ENCODE results near the gene IER3. TPM values are rescaled to one million over a fixed set of nuclear protein-coding genes. Genes with fewer than 3 reads are reported as not detected.

Gene IER3
- polyA plus RNA-seq, 1 of the 3 experiments (the other 2 are of a cell fraction) = 12.9 TPM

DNA sequence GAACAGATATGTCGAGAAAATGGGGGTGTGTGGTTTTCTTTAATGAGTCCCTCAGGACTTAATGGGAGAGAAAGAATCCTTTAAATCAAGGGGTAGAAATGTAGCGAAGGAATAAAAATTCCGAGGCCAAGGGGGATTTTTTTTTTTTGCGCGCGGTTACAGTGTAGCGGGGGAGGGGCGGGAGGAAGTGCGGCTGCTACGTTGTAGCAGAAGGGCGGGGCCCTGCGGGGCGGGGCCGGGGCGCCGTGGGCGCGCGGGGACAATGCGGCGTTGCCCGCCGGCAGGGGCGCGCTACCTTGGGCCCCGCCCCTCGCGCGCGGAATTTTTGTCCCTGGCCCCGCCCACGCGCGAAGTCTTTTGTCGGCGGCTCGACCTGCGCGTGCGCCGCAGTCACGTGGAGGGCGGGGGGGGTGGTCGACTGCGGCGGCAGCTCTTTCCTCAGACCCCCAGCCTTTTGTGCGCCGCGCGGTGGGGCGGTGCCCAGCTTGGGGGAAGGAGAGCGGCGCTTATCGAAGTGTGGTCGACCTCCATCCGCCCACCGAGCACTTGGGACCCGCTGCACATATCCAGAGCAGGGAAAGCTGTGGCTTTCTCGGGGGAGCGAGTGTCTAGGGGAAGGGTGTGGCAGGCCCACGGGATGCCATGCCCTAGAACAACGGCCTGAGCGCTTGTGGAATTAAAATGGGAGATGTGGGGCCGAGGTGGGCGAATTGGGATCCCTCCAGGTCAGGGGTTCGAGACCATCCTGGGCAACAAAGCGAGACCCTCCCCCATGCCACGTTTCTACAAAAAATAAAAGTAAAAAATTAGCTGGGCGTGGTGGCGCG is 22.9 kb downstream of the IER3 start (continued):
- TF ChIP-seq, protein P1, sequence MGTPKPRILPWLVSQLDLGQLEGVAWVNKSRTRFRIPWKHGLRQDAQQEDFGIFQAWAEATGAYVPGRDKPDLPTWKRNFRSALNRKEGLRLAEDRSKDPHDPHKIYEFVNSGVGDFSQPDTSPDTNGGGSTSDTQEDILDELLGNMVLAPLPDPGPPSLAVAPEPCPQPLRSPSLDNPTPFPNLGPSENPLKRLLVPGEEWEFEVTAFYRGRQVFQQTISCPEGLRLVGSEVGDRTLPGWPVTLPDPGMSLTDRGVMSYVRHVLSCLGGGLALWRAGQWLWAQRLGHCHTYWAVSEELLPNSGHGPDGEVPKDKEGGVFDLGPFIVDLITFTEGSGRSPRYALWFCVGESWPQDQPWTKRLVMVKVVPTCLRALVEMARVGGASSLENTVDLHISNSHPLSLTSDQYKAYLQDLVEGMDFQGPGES (IDR thresholded peaks at IDR 0.05; ENCODE audit: low read depth, low read length) = no peak
- TF ChIP-seq YY1 (IDR thresholded peaks at IDR 0.05; ENCODE audit: low read depth) = no peak
- TF ChIP-seq, protein P2, sequence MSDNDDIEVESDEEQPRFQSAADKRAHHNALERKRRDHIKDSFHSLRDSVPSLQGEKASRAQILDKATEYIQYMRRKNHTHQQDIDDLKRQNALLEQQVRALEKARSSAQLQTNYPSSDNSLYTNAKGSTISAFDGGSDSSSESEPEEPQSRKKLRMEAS (IDR thresholded peaks at IDR 0.05; ENCODE audit: low read depth) = peak; percentile 82
- TF ChIP-seq CHD2 (IDR thresholded peaks at IDR 0.05; ENCODE audit: low read length, partially characterized antibody) = peak; percentile 90
- no peak; the same call in 1 of the 2 replicates for TF ChIP-seq FOXM1 (IDR thresholded peaks at IDR 0.05; ENCODE audit: low read depth)
- TF ChIP-seq TAF1 (IDR thresholded peaks at IDR 0.05; ENCODE audit: borderline replicate concordance, low read depth, low read length) = peak; percentile 62
- no peak for TF ChIP-seq EZH2phosphoT487 (IDR thresholded peaks at IDR 0.05; ENCODE audit: borderline replicate concordance, low read depth)
- no peak for TF ChIP-seq NFIC (IDR thresholded peaks at IDR 0.05; ENCODE audit: borderline replicate concordance)
- TF ChIP-seq POLR2AphosphoS5 (IDR thresholded peaks at IDR 0.05; ENCODE audit: low read depth, low read length) = peak; percentile 24
- no peak for TF ChIP-seq RFX5 (IDR thresholded peaks at IDR 0.05; ENCODE audit: low read length)
- TF ChIP-seq RAD21 (IDR thresholded peaks at IDR 0.05; ENCODE audit: low read length) = no peak
- TF ChIP-seq RXRA (IDR thresholded peaks at IDR 0.05; ENCODE audit: borderline replicate concordance, low read depth) = no peak
- no peak; the same call in 1 of the 2 replicates for TF ChIP-seq FOSL2 (IDR thresholded peaks at IDR 0.05; ENCODE audit: borderline replicate concordance, low read depth)
- TF ChIP-seq, protein P3, sequence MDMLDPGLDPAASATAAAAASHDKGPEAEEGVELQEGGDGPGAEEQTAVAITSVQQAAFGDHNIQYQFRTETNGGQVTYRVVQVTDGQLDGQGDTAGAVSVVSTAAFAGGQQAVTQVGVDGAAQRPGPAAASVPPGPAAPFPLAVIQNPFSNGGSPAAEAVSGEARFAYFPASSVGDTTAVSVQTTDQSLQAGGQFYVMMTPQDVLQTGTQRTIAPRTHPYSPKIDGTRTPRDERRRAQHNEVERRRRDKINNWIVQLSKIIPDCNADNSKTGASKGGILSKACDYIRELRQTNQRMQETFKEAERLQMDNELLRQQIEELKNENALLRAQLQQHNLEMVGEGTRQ (IDR thresholded peaks at IDR 0.05; ENCODE audit: borderline replicate concordance, low read depth, low read length) = peak; percentile 85
- peak; percentile 83 for TF ChIP-seq NRF1 (IDR thresholded peaks at IDR 0.05; ENCODE audit: low read depth, low read length)
- TF ChIP-seq, protein P4, sequence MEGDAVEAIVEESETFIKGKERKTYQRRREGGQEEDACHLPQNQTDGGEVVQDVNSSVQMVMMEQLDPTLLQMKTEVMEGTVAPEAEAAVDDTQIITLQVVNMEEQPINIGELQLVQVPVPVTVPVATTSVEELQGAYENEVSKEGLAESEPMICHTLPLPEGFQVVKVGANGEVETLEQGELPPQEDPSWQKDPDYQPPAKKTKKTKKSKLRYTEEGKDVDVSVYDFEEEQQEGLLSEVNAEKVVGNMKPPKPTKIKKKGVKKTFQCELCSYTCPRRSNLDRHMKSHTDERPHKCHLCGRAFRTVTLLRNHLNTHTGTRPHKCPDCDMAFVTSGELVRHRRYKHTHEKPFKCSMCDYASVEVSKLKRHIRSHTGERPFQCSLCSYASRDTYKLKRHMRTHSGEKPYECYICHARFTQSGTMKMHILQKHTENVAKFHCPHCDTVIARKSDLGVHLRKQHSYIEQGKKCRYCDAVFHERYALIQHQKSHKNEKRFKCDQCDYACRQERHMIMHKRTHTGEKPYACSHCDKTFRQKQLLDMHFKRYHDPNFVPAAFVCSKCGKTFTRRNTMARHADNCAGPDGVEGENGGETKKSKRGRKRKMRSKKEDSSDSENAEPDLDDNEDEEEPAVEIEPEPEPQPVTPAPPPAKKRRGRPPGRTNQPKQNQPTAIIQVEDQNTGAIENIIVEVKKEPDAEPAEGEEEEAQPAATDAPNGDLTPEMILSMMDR (IDR thresholded peaks at IDR 0.05) = peak; percentile 35
- peak; percentile 93 for TF ChIP-seq MXI1 (IDR thresholded peaks at IDR 0.05; ENCODE audit: low read depth, low read length)
- TF ChIP-seq, protein P5, sequence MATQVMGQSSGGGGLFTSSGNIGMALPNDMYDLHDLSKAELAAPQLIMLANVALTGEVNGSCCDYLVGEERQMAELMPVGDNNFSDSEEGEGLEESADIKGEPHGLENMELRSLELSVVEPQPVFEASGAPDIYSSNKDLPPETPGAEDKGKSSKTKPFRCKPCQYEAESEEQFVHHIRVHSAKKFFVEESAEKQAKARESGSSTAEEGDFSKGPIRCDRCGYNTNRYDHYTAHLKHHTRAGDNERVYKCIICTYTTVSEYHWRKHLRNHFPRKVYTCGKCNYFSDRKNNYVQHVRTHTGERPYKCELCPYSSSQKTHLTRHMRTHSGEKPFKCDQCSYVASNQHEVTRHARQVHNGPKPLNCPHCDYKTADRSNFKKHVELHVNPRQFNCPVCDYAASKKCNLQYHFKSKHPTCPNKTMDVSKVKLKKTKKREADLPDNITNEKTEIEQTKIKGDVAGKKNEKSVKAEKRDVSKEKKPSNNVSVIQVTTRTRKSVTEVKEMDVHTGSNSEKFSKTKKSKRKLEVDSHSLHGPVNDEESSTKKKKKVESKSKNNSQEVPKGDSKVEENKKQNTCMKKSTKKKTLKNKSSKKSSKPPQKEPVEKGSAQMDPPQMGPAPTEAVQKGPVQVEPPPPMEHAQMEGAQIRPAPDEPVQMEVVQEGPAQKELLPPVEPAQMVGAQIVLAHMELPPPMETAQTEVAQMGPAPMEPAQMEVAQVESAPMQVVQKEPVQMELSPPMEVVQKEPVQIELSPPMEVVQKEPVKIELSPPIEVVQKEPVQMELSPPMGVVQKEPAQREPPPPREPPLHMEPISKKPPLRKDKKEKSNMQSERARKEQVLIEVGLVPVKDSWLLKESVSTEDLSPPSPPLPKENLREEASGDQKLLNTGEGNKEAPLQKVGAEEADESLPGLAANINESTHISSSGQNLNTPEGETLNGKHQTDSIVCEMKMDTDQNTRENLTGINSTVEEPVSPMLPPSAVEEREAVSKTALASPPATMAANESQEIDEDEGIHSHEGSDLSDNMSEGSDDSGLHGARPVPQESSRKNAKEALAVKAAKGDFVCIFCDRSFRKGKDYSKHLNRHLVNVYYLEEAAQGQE (IDR thresholded peaks at IDR 0.05; ENCODE audit: low read depth, low read length) = peak; percentile 48; the same call in 1 of the 2 replicates
